ENCODE results near the gene DUSP1. TPM values are rescaled to one million over a fixed set of nuclear protein-coding genes. Genes with fewer than 3 reads are reported as not detected.

The DUSP1 gene
- polyA plus RNA-seq, 1 donor (not counting 4 experiments of a cell fraction or from before 2014, with no cell fraction given) = 174 TPM

- Histone ChIP-seq H3K9me1 (ENCODE audit: control insufficient read depth, extremely low read depth, insufficient read depth, low read length) (no peaks in the 10 kb centered on the region), H3K9ac (ENCODE audit: control insufficient read depth, extremely low read depth, insufficient read depth, low read length) (no peak overlapping the region), H3K9me3 (ENCODE audit: control insufficient read depth, low read depth, low read length) (no peaks in the 10 kb centered on the region), H3K4me3 (ENCODE audit: control insufficient read depth in 2 of 3, extremely low read depth in 1 of 3, insufficient read depth in 2 of 3, low read depth in 1 of 3, low read length in 3 of 3) (no peak overlapping the region), H2AFZ (ENCODE audit: control insufficient read depth, low read length) (no peak overlapping the region), H3K27me3 (ENCODE audit: control insufficient read depth, extremely low read depth, insufficient read depth, low read length) (no peaks in the 10 kb centered on the region), H3K4me2 (ENCODE audit: control insufficient read depth, extremely low read depth, insufficient read depth, low read depth, low read length) (no peak overlapping the region), H4K20me1 (ENCODE audit: control insufficient read depth, extremely low read depth, insufficient read depth, low read length) (no peaks in the 10 kb centered on the region), H3K79me2 (ENCODE audit: control insufficient read depth, insufficient read depth, low read length) (no peaks in the 10 kb centered on the region), H3K4me1 (ENCODE audit: control insufficient read depth, extremely low read depth, insufficient read depth, low read length) (peaks cover 26% of the 10 kb centered on the region), H3K36me3 (ENCODE audit: control insufficient read depth in 2 of 2, extremely low read depth in 1 of 2, insufficient read depth in 2 of 2, low read length in 2 of 2) (no peaks in the 10 kb centered on the region), H3K27ac (ENCODE audit: control insufficient read depth, insufficient read depth, low read length) (no peak overlapping the region)
- no peak for TF ChIP-seq CTCF (optimal IDR thresholded peaks at IDR 0.05 in 1 of 3, IDR thresholded peaks at IDR 0.05 in 1 of 3, conservative IDR thresholded peaks at IDR 0.05 in 1 of 3; ENCODE audit: extremely low read depth in 1 of 3, insufficient read depth in 2 of 3, low read length in 3 of 3)
- no peak for TF ChIP-seq EZH2 (IDR thresholded peaks at IDR 0.05; ENCODE audit: low read length)
- DNase-seq (ENCODE audit: low read depth, low spot score) (no peak), FAIRE-seq (no peak)
- dilution Hi-C loops (cut with MboI; ENCODE audit: extremely low pct_ligation_motif_present, low sequenced_read_pairs) = no loop called here
Measured at GRCh38 chr5:172795318-172795977, 24.5 kb upstream of the DUSP1 start.

- H3K27ac ChIP-seq (ENCODE audit: control insufficient read depth, insufficient read depth, low read length) = no peak overlapping the region
- dilution Hi-C loops (cut with MboI; ENCODE audit: extremely low pct_ligation_motif_present, low sequenced_read_pairs) = no loop called here
- no peak for FAIRE-seq
- no peak overlapping the region for H3K4me3 ChIP-seq (ENCODE audit: control insufficient read depth in 2 of 3, extremely low read depth in 1 of 3, insufficient read depth in 2 of 3, low read depth in 1 of 3, low read length in 3 of 3)
- DNase-seq (ENCODE audit: low read depth, low spot score) = no peak
- H3K4me2 ChIP-seq (ENCODE audit: control insufficient read depth, extremely low read depth, insufficient read depth, low read depth, low read length) = no peak overlapping the region
- no peaks in the 10 kb centered on the region for H4K20me1 ChIP-seq (ENCODE audit: control insufficient read depth, extremely low read depth, insufficient read depth, low read length)
- H3K9me1 ChIP-seq (ENCODE audit: control insufficient read depth, extremely low read depth, insufficient read depth, low read length) = no peaks in the 10 kb centered on the region
- H3K27me3 ChIP-seq (ENCODE audit: control insufficient read depth, extremely low read depth, insufficient read depth, low read length) = no peaks in the 10 kb centered on the region
- H3K4me1 ChIP-seq (ENCODE audit: control insufficient read depth, extremely low read depth, insufficient read depth, low read length) = peaks cover 10% of the 10 kb centered on the region
- H3K9me3 ChIP-seq (ENCODE audit: control insufficient read depth, low read depth, low read length) = no peaks in the 10 kb centered on the region
- no peak for TF ChIP-seq EZH2 (IDR thresholded peaks at IDR 0.05; ENCODE audit: low read length)
- no peak for TF ChIP-seq CTCF (optimal IDR thresholded peaks at IDR 0.05 in 1 of 3, IDR thresholded peaks at IDR 0.05 in 1 of 3, conservative IDR thresholded peaks at IDR 0.05 in 1 of 3; ENCODE audit: extremely low read depth in 1 of 3, insufficient read depth in 2 of 3, low read length in 3 of 3)
- H3K36me3 ChIP-seq (ENCODE audit: control insufficient read depth in 2 of 2, extremely low read depth in 1 of 2, insufficient read depth in 2 of 2, low read length in 2 of 2) = no peaks in the 10 kb centered on the region
- no peak overlapping the region for H2AFZ ChIP-seq (ENCODE audit: control insufficient read depth, low read length)
- H3K79me2 ChIP-seq (ENCODE audit: control insufficient read depth, insufficient read depth, low read length) = no peaks in the 10 kb centered on the region
- H3K9ac ChIP-seq (ENCODE audit: control insufficient read depth, extremely low read depth, insufficient read depth, low read length) = no peak overlapping the region
Measured at GRCh38 chr5:172793577-172794488, 22.8 kb upstream of the DUSP1 start.
